PC-3 (cell line): ENCODE data around the gene REEP6.

Experiments
- CTCF ChIP-seq: fragments of 300-600 bp; sonication (generic); conservative IDR thresholded peaks from 2 replicates; pipeline ENCODE4 v1.5.1; 2017; ENCODE audit warnings: antibody characterized with exemption, low read depth, mild to moderate bottlenecking, low read length
- EZH2 ChIP-seq: fragments of 300-600 bp; sonication (generic); IDR thresholded peaks from one replicate; pipeline ENCODE4 v1.6.1; 2017; ENCODE audit warnings: antibody characterized with exemption, mild to moderate bottlenecking, low read length; ENCODE audit not compliant: unreplicated experiment
- EZH2phosphoT487 ChIP-seq: fragments of 300-600 bp; sonication (generic); IDR thresholded peaks from 2 replicates; pipeline ENCODE4 v1.6.1; 2018; ENCODE audit warnings: mild to moderate bottlenecking, antibody characterized with exemption, low read length, borderline replicate concordance

- TF ChIP-seq CTCF (no peak), EZH2 (no peak), EZH2phosphoT487 (no peak)
Measured at GRCh38 chr19:1533510-1534150, 42.6 kb downstream of the REEP6 start.
